ENCODE measurements around the gene ACBD6. TPM values are rescaled to one million over a fixed set of nuclear protein-coding genes. Genes with fewer than 3 reads are reported as not detected.

Gene ACBD6
- total RNA-seq, 4 donors from 2014 or later = 26.6 to 51.3 (median 34.4) TPM

DNA sequence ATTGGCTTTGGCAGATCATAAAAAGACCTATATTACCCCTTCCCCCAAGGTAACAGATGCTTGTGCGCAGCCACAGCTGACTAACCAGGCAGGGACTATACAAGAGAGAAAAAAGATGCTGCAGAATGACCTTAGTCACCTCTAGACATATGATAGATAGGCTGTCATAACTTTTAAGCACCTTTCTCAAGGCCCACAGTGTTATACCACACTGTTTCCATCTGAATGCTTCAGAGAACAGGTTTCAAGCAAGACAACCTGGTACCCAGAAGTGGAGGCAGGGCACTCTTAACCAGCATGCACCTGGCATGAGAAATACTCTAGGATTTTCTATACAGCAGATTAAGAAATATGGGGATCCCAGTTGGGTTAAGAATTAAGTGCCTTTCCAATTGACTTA is 43.6 kb upstream of the ACBD6 start:
- peaks cover 0 to 8% (median 8%) of the 10 kb centered on the region in 3 donors for H3K4me1 ChIP-seq
- no peak overlapping the region for H3K4me3 ChIP-seq
- H3K36me3 ChIP-seq = no peaks in the 10 kb centered on the region
- H3K9me3 ChIP-seq = no peaks in the 10 kb centered on the region
- intact Hi-C loops (cut with DNase I) = no loop called here
- H3K27me3 ChIP-seq = no peaks in the 10 kb centered on the region
- no peak overlapping the region for H3K27ac ChIP-seq
- TF ChIP-seq POLR2A (IDR thresholded peaks at IDR 0.05) = no peak
- TF ChIP-seq, protein P1, sequence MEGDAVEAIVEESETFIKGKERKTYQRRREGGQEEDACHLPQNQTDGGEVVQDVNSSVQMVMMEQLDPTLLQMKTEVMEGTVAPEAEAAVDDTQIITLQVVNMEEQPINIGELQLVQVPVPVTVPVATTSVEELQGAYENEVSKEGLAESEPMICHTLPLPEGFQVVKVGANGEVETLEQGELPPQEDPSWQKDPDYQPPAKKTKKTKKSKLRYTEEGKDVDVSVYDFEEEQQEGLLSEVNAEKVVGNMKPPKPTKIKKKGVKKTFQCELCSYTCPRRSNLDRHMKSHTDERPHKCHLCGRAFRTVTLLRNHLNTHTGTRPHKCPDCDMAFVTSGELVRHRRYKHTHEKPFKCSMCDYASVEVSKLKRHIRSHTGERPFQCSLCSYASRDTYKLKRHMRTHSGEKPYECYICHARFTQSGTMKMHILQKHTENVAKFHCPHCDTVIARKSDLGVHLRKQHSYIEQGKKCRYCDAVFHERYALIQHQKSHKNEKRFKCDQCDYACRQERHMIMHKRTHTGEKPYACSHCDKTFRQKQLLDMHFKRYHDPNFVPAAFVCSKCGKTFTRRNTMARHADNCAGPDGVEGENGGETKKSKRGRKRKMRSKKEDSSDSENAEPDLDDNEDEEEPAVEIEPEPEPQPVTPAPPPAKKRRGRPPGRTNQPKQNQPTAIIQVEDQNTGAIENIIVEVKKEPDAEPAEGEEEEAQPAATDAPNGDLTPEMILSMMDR (IDR thresholded peaks at IDR 0.05) = no peak
- WGBS, 2 donors = 85 to 100% methylated on average over 1 of the region's 1 CpG
- no peak for DNase-seq

DNA sequence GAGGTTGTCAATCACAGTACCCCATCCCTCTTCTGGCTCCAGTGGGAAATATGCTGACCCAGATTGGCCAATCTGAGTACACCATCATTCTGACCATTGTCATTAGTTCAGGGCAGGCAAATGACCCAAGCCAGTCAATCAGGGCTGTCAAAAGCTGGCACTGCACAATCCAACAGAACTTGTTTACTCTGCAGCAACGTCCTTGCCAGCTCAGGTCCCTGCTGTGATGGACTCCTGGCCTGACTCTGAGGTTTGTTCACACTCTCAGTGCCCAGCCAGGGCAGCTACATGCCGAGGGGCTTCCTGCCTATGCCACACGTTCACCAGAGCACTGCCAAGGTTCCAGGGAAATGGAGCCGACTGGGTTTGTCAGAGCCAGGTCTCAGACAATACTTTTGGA is 41.7 kb upstream of the ACBD6 start:
- TF ChIP-seq POLR2A (IDR thresholded peaks at IDR 0.05) = no peak
- TF ChIP-seq, protein P1 (IDR thresholded peaks at IDR 0.05) = no peak
- intact Hi-C loops (cut with DNase I) = no loop called here
- no peaks in the 10 kb centered on the region for H3K9me3 ChIP-seq
- H3K4me1 ChIP-seq = peaks cover 0 to 8% (median 8%) of the 10 kb centered on the region in 3 donors
- H3K36me3 ChIP-seq = no peaks in the 10 kb centered on the region
- H3K4me3 ChIP-seq = no peak overlapping the region
- DNase-seq = no peak
- WGBS, 2 donors = 63 to 80% methylated on average over 1 of the region's 4 CpGs
- no peak overlapping the region for H3K27ac ChIP-seq
- H3K27me3 ChIP-seq = no peaks in the 10 kb centered on the region

DNA sequence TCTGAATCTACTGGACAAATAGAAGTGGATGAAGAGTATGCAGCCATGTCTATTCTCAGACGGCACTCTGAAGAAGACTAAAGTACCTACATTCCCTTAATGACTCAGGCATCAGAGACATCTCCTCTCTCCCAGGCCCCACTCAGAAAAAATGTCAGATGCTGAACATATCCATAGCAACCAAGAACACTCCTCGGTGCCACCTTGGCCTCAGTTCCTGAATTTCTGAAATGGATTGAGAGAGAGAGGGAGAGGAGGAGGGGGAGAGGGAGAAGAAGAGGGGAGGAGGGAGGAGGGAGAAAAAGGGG is 40.4 kb upstream of the ACBD6 start:
- peaks cover 0 to 8% (median 8%) of the 10 kb centered on the region in 3 donors for H3K4me1 ChIP-seq
- no peak for TF ChIP-seq POLR2A (IDR thresholded peaks at IDR 0.05)
- TF ChIP-seq, protein P1 (IDR thresholded peaks at IDR 0.05) = no peak
- 14 to 27% methylated on average over 2 of the region's 2 CpGs for WGBS, 2 donors
- no peaks in the 10 kb centered on the region for H3K36me3 ChIP-seq
- intact Hi-C loops (cut with DNase I) = no loop called here
- no peaks in the 10 kb centered on the region for H3K9me3 ChIP-seq
- no peak overlapping the region for H3K4me3 ChIP-seq
- no peaks in the 10 kb centered on the region for H3K27me3 ChIP-seq
- peak overlapping the region in 1 of 4 donors; percentile 55 for H3K27ac ChIP-seq
- DNase-seq = no peak

DNA sequence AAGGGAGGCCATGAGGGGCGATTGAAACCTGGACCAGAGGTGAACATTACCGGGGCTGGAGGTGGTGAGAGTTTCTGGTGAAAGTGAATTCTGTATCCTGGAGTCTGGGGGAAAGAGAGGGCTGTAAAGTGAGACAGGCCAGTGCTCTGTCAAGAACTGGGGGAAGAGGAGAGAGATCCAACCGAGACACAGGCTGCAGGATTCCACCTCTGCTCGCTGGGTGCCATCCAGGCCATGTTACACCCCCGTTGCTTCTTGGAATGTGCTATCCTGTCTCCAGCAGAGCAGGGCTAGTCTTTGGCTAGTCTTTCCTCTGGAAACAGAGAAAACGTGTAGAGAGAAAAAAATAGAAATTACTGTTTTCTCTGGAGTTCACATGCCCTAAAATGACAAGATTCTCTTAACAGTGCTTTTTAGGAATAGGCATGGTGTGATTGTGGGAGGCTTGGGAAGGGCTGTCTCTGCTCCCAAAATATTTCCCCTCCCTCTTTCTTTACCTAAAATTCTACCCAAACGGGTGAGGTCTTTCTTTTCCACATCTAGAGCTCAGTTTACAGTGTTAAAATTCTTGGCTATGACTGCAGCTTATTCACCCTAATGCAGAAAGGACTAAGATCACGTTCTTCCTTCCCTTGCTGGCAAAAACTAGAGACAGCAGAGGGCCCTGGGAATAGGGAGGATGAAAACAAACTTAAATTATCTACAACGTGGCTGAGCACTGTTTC is 39.9 kb upstream of the ACBD6 start:
- TF ChIP-seq, protein P1 (IDR thresholded peaks at IDR 0.05) = no peak
- TF ChIP-seq POLR2A (IDR thresholded peaks at IDR 0.05) = no peak
- H3K27me3 ChIP-seq = no peaks in the 10 kb centered on the region
- peak overlapping the region in 1 of 4 donors; percentile 55 for H3K27ac ChIP-seq
- 46 to 47% methylated on average over 9 of the region's 9 CpGs for WGBS, 2 donors
- no peak for DNase-seq
- no peaks in the 10 kb centered on the region for H3K36me3 ChIP-seq
- intact Hi-C loops (cut with DNase I) = no loop called here
- no peak overlapping the region for H3K4me3 ChIP-seq
- peaks cover 0 to 8% (median 8%) of the 10 kb centered on the region in 3 donors for H3K4me1 ChIP-seq
- no peaks in the 10 kb centered on the region for H3K9me3 ChIP-seq

DNA sequence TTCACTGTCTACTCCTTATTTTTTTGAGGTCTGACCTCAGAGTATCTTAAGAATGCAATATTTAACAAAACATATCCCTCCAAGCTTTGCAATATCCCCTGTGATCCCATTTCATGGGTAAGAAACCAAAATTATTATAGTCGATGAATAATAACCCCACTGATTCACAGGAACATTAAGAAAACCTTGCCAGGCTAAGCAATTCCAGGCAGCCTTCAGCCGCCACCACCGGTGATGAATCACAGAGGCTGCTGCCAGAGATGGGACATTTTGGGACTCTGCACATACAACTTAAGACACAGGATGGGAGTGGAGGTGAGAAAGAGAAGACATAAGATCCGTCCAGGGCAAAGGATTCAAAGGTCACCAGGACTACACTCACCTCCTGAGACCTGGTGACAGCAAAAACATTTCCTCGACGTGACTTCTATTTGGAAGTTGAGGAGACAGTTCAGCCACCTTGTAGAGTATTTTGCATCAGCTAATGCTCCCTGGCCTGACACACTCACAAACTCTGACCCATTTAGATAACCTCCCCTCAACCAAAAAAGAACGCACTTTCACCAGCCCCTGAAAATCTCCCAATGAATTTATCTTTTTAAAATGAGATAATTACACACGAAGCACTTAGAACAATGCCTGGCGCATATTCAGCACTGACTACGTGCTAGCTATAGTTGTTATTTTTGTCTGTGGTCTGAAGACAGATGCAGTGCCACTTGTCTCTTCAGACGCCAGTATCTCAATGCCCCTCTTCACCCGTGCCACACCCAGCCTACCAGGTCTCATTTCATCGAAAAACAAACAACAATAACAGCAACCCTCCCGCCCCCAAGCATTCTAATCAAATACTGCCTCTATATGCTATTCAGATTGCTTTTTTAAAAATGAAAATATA is 38.6 kb upstream of the ACBD6 start:
- no peak overlapping the region for H3K4me3 ChIP-seq
- no peak overlapping the region for H3K27ac ChIP-seq
- no peaks in the 10 kb centered on the region for H3K36me3 ChIP-seq
- TF ChIP-seq, protein P1 (IDR thresholded peaks at IDR 0.05) = no peak
- TF ChIP-seq POLR2A (IDR thresholded peaks at IDR 0.05) = no peak
- DNase-seq = no peak
- peaks cover 0 to 8% (median 8%) of the 10 kb centered on the region in 3 donors for H3K4me1 ChIP-seq
- intact Hi-C loops (cut with DNase I) = no loop called here
- H3K9me3 ChIP-seq = no peaks in the 10 kb centered on the region
- 62 to 63% methylated on average over 12 to 14 of the region's 14 CpGs for WGBS, 2 donors
- H3K27me3 ChIP-seq = no peaks in the 10 kb centered on the region
